CD4-positive, alpha-beta T cell treated with Interleukin-21 for 1 hour (primary cell): ENCODE measurements around the gene ADGRG6.

Experiments
- DNase-seq: peaks from one replicate; pipeline ENCODE4 v3.0.0-alpha.2; 2020

ADGRG6 gene

GRCh38 chr6:142380626-142381025, 78.8 kb downstream of the ADGRG6 start:
- DNase-seq = no peak

- no peak for DNase-seq
Observed at GRCh38 chr6:142381181-142381580, 79.4 kb downstream of the ADGRG6 start.

GRCh38 chr6:142381845-142382378, 80.1 kb downstream of the ADGRG6 start:
- no peak for DNase-seq

DNA sequence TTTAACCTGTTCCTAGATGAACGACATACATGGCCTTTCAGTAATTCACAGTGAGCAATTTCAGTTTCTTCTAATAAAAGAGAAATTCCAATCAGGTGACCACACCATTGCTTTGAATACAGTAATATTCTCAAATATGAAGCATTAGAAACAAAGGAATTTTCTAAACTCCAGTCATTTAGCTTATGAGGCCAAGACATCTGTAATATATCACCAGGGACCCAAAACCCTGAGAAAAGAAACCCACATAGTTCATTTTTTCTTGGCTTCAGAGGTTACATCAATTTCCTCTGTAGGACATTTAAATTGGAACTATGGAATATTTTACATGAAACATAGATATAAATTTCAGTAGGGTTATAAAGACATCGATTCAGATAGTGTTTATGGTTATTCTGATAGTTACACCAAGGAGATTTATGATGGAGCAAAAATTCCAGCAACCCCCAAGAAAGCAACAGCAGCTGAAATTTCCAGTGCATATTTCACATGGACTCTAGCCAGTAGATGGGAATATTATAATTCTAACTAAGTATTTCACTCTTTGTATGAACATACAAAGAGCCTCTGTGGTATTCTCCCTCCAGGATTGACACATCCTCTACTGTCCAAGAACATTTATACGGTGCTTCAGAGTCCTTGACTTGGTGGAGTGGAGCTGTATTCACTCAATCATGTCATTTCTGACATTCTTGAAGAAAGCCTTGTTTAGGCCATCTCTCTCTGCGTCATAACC, 82.9 kb downstream of the ADGRG6 start:
- no peak for DNase-seq

GRCh38 chr6:142385352-142385751, 83.5 kb downstream of the ADGRG6 start:
- no peak for DNase-seq

GRCh38 chr6:142386657-142387056, 84.8 kb downstream of the ADGRG6 start:
- no peak for DNase-seq

DNA sequence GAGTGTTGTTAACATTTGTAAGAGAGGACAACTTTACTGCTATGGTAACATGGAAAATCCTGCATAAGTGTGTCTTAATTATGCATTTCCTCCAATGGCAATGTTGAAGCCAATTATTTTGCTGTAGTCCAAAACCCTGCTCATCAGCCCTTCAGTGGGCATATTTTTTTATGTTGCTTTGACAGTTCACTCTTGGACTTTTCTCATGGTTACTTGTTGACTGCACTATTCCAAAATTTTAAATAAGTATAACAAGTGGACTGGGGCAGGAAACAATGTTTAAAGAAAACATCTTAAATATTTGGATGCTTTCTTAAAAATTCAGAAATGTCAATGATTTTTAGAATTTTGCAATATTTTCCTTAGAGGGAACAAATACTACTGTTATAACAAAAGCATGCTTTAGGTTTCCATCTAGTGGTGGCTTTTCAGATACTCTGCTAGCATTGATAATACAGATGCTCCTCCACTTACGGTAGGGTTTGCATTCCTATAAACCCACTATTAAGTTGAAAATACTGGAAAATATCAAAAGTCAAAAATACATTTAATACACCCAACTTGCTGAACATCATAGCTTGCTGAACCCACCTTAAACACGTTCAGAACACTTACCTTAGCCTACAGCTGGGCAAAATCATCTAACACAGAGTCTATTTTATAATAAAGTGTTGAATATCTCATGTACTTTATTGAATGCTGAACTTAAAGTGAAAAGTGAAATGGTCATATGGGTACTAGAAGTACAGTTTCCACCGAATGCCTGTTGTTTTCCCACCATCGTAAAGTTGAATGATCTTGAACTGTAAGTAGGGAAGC, 86.4 kb downstream of the ADGRG6 start:
- DNase-seq = peak; percentile 24

GRCh38 chr6:142395266-142395665, 93.5 kb downstream of the ADGRG6 start:
- no peak for DNase-seq

DNA sequence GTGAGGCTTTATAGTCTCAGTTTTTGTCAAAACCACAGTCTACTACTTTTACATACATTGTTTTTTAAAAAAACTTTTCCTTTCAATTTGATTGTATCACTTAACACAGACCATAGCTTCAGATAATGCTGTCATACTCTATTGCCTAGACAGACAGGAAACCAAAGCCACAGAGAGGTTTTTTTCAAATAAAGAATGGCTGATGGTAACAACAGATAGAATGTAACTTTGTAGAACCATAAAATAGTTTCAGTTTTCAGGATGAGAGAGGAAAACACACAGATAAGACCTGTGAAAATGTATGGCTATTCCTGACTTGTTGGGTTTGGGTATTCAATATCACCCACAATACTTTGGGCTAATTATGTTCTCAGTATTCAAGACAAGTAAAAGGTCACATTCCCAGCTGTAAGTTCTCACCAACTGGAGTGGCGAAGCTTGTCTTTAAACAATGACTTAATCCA, 94.0 kb downstream of the ADGRG6 start:
- DNase-seq = peak; percentile 73

DNA sequence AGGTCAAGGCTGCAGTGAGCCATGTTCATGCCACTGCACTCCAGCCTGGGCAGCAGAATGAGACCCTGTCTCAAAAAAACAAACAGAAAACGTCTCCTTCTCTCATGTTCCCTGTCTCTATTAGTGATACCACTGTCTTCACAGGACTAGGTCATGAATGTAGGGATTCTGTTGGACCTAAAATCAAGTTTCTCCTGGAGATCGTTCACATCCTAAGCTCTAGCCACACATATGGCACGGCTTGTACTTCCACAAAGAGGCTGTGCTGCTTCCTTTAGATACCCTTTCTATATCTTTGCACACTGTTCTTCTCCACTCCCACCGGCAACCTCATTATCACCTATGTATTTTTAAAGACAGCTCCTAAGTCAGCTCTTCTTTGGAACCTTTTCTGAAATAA, 96.5 kb downstream of the ADGRG6 start:
- DNase-seq = no peak

- no peak for DNase-seq
Observed at GRCh38 chr6:142399739-142400138, 97.9 kb downstream of the ADGRG6 start.

DNA sequence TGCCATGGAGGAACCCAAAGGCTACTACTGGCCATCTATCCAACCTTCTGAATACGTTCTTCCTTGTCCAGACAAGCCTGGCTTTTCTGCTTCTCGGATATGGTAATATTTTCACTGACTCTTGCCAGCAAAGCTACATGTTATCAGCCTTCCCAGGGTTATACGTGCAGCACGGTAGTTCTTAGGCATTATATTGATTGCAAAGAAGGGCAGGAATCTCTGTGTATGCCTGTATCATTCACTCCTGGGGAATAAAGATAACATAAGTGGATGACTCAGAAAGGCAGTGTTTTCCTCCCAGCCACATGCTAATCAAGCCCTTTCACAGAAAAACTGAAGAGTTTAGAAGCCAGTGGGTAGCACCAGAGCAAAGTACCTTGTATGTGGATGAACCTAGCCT, 98.7 kb downstream of the ADGRG6 start:
- no peak for DNase-seq

- DNase-seq = no peak
Observed at GRCh38 chr6:142401838-142402237, 100.0 kb downstream of the ADGRG6 start.

DNA sequence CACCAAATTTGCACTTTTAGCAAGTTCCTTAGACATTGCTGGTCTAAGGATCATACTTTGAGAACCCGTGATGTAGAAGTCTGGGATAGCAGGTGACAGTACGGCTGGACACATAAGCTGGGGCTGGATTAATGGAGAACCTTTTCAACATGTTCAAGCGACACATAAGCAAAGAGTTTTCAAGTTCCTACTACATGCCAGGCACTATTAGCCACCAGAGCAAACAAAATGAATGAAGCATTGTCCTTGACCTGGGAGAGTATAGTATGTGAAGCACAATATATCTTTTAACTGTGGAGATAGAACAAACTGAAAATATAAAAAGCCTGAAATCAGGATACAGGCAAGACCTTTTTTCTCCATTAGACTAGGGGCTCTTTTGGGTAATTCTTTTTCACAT, 102.9 kb downstream of the ADGRG6 start:
- DNase-seq = no peak

- DNase-seq = no peak
Observed at GRCh38 chr6:142406131-142406530, 104.3 kb downstream of the ADGRG6 start.

- DNase-seq = no peak
Observed at GRCh38 chr6:142407685-142408273, 106.0 kb downstream of the ADGRG6 start.

DNA sequence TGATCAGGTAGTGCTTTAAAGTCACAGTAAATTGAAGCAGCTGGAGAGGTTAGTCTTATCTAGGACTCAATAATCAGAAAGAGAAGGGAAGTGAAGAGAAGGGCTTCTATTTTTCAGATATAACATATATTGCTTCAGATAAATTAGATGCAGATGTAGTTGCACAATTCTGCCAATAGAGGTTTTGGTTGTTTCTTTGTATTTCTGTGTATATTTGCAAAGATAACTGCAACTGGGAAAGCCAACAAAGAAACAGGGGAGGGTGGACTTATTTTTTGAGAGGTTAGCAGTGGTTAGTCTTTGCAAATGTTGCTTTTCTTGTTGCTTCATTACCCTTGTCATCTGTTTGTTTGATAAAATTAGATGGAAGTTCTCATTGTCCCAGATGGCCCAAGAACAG, 106.6 kb downstream of the ADGRG6 start:
- DNase-seq = no peak

- DNase-seq = no peak
Observed at GRCh38 chr6:142409794-142410193, 108.0 kb downstream of the ADGRG6 start.

DNA sequence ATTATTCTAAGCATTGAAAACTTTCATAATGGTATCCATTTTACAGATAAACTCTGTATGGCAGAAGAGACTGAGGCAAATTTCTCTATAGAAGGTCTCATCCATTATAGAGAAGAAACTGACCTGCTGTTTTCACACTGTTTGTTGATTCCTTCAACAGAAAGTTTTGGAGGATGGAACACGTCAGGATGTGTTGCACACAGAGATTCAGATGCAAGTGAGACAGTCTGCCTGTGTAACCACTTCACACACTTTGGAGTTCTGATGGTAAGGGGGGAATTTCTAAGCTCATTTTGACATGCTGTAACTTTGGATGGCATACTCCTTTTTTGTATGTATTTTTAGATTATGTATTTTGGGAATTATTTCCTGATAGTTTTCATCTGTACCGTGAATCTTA, 109.3 kb downstream of the ADGRG6 start:
- DNase-seq = no peak

GRCh38 chr6:142412241-142412640, 110.4 kb downstream of the ADGRG6 start:
- DNase-seq = no peak

- no peak for DNase-seq
Observed at GRCh38 chr6:142412658-142413057, 110.9 kb downstream of the ADGRG6 start.

- DNase-seq = no peak
Observed at GRCh38 chr6:142413111-142413510, 111.3 kb downstream of the ADGRG6 start.

GRCh38 chr6:142414462-142415250, 112.8 kb downstream of the ADGRG6 start:
- no peak for DNase-seq
